B cell (primary cell): Measurements from ENCODE around the gene PRDM4.

Experiments
- EZH2 ChIP-seq: IDR thresholded peaks from 2 replicates; pipeline ENCODE4 v1.6.1; 2012; ENCODE audit warnings: borderline replicate concordance, low read depth, mild to moderate bottlenecking, moderate library complexity, low read length; ENCODE audit not compliant: insufficient read depth, poor library complexity, severe bottlenecking
- TF ChIP-seq, protein P1 (sequence below): fragments of 200-600 bp; IDR thresholded peaks from one replicate; pipeline ENCODE4 v1.8.0; 2022; ENCODE audit warnings: antibody characterized with exemption, mild to moderate bottlenecking

DNA sequence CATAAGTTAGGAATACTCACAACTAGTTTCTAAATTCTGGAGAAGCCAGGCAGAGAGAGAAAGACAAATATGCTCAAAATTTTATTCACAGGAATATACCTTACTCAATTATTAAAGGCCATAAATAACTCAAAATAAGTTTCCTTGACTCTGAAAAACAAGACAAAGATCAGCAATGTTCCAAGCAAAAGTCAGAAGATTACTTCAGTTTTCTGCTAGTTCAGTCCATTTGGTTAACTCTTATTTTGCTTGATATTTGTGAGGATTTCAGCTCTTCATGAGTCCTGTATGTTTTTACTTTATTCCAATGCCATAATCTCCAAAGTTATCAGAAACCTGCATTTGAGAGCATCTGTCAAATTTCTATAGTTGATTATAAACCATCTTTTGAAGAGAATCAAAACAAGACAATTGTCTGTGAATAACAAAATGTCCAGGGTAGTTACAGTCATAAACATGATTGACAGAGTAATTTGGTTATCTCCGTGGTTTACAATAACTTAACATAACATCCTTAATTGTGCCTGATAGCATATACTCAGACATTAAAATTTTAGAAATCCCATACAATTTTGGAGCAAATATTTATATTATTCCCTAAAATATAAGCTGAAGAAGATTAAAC is 30.6 kb upstream of the PRDM4 start:
- TF ChIP-seq, protein P1, sequence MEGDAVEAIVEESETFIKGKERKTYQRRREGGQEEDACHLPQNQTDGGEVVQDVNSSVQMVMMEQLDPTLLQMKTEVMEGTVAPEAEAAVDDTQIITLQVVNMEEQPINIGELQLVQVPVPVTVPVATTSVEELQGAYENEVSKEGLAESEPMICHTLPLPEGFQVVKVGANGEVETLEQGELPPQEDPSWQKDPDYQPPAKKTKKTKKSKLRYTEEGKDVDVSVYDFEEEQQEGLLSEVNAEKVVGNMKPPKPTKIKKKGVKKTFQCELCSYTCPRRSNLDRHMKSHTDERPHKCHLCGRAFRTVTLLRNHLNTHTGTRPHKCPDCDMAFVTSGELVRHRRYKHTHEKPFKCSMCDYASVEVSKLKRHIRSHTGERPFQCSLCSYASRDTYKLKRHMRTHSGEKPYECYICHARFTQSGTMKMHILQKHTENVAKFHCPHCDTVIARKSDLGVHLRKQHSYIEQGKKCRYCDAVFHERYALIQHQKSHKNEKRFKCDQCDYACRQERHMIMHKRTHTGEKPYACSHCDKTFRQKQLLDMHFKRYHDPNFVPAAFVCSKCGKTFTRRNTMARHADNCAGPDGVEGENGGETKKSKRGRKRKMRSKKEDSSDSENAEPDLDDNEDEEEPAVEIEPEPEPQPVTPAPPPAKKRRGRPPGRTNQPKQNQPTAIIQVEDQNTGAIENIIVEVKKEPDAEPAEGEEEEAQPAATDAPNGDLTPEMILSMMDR = no peak
- no peak for TF ChIP-seq EZH2
